GM06990 (cell line): ENCODE results near the gene DSC1.

ENCODE experiments used
- DNase-seq: peaks from one replicate; pipeline ENCODE4 v3.0.0-alpha.2; 2011; ENCODE audit not compliant: insufficient read length; ENCODE audit errors: extremely low read depth
- H3K27me3 ChIP-seq: replicated peaks from 2 replicates; pipeline ENCODE4 v1.6.0; 2011; ENCODE audit warnings: low read length; ENCODE audit not compliant: control insufficient read depth, insufficient read depth
- H3K36me3 ChIP-seq: 2 replicates; pipeline ENCODE4 v1.5.1; 2011; ENCODE audit warnings: low read length; ENCODE audit not compliant: control insufficient read depth, insufficient read depth
- H3K4me3 ChIP-seq: replicated peaks from 2 replicates; pipeline ENCODE4 v1.5.1; 2011; ENCODE audit warnings: low read depth, mild to moderate bottlenecking, control low read depth, low read length
- TF ChIP-seq, protein P1 (sequence below): IDR thresholded peaks from 2 replicates; pipeline ENCODE4 v1.5.1; 2011; ENCODE audit warnings: low read length, control low read depth, mild to moderate bottlenecking, inconsistent platforms; ENCODE audit not compliant: insufficient read depth, poor library complexity, severe bottlenecking

DSC1 gene

DNA sequence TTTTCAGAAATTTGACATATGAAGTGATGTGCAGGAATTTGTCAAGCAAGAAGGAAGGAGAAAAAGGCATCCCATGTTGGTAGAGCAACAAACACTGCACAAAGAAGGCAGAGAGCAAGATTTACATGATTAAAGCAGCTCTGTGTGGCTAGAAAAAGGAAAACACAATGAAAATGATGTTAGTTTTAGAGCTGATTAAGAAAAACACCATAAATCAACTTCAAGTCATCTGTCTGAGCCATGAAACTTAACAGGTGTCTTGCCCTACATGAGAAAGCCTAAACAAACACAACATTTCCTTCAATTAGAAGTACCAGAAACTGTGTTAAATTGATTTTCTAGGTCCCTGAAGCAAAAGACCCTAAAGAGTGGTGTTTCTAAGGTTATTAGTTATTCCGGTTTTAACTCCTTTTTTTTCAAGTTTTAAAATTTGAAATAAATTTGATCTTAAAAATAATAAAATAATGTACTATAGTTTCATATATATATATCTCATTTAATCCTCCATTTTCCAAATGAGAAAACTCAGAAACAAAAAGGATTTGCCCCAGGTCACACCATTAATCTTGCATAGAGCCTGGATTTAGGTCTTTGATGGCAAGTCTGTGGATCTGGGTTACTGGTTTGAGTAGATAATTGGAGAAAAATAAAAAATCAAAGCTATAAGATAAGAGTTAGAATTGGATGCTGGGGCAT is 8.6 kb upstream of the DSC1 start:
- Histone ChIP-seq H3K27me3 (no peaks in the 10 kb centered on the region), H3K4me3 (no peak overlapping the region), H3K36me3 (no peaks in the 10 kb centered on the region)
- TF ChIP-seq, protein P1, sequence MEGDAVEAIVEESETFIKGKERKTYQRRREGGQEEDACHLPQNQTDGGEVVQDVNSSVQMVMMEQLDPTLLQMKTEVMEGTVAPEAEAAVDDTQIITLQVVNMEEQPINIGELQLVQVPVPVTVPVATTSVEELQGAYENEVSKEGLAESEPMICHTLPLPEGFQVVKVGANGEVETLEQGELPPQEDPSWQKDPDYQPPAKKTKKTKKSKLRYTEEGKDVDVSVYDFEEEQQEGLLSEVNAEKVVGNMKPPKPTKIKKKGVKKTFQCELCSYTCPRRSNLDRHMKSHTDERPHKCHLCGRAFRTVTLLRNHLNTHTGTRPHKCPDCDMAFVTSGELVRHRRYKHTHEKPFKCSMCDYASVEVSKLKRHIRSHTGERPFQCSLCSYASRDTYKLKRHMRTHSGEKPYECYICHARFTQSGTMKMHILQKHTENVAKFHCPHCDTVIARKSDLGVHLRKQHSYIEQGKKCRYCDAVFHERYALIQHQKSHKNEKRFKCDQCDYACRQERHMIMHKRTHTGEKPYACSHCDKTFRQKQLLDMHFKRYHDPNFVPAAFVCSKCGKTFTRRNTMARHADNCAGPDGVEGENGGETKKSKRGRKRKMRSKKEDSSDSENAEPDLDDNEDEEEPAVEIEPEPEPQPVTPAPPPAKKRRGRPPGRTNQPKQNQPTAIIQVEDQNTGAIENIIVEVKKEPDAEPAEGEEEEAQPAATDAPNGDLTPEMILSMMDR = no peak
- no peak for DNase-seq

DNA sequence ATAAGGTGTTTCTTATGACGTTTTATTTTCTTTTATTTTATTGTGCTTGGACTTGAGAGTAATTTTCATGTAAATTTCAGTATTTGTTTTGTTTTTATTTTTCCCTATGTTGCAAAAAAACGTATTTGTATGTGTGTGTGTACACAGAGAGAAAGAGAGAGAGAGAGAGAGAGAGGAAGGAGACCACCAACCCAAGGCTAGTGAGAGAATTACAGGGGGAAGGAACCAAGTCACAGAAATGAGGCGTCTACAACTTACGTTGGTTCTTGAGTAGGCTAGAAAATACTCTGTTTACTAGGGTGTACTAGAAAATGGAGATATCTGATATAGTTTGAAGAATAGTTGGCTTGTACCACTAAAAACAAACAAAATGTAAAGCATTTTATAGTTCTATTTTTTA is 7.7 kb upstream of the DSC1 start:
- Histone ChIP-seq H3K27me3 (no peaks in the 10 kb centered on the region), H3K4me3 (no peak overlapping the region), H3K36me3 (no peaks in the 10 kb centered on the region)
- DNase-seq = no peak
- TF ChIP-seq, protein P1 = no peak

DNA sequence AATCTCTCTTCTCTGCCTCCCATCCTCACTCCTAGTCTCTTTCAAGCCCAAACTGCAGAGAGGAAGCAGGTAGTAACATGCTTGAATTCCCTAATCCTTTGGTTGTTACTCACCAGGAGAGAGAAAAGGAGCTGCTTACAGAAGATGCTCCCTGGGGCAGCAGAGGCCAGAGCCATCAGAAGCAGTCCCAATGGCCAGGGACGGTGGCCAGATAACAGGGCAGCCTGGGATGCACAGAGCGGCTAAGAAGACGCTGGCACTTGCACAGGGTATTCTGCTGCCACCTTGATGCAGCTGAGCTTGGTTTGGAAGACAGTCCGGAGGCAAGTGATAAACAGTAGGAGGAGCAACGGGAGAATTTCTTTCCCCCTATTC is 250 bp downstream of the DSC1 start:
- DNase-seq = no peak
- no peaks in the 10 kb centered on the region for H3K27me3 ChIP-seq
- TF ChIP-seq, protein P1 = no peak
- H3K4me3 ChIP-seq = no peak overlapping the region
- H3K36me3 ChIP-seq = no peaks in the 10 kb centered on the region

DNA sequence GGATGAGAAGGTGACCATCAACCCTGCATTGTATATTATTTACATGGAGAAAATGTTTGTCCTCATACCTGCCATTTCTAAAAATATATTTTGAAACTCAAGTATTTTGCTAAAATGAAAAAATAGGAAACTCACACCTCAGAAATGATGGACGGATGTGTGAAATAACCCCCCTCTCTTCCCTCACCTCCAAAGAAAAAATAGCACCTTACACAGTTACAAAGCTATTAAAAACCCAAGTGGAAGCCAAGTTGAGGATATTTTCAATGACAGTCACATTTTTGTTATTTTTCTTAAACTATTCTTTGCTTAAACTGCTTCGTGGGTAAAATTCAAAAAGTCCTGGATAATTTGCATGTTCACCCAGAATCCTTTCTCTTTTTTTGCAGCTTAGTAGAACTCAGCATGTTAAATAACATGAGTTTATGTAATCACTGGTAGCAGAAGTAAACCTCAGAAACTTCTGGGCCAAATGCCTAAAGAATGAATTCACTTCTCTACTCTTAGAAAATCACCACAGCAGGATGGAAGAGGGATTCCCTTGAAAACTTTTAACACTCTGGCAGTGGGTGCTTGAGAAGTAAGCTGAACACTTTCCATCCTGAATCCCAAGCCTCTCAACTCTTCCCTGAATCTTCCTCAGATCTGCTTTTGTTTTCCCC is 768 bp downstream of the DSC1 start:
- TF ChIP-seq, protein P1 = no peak
- H3K4me3 ChIP-seq = no peak overlapping the region
- no peak for DNase-seq
- H3K27me3 ChIP-seq = no peaks in the 10 kb centered on the region
- no peaks in the 10 kb centered on the region for H3K36me3 ChIP-seq

DNA sequence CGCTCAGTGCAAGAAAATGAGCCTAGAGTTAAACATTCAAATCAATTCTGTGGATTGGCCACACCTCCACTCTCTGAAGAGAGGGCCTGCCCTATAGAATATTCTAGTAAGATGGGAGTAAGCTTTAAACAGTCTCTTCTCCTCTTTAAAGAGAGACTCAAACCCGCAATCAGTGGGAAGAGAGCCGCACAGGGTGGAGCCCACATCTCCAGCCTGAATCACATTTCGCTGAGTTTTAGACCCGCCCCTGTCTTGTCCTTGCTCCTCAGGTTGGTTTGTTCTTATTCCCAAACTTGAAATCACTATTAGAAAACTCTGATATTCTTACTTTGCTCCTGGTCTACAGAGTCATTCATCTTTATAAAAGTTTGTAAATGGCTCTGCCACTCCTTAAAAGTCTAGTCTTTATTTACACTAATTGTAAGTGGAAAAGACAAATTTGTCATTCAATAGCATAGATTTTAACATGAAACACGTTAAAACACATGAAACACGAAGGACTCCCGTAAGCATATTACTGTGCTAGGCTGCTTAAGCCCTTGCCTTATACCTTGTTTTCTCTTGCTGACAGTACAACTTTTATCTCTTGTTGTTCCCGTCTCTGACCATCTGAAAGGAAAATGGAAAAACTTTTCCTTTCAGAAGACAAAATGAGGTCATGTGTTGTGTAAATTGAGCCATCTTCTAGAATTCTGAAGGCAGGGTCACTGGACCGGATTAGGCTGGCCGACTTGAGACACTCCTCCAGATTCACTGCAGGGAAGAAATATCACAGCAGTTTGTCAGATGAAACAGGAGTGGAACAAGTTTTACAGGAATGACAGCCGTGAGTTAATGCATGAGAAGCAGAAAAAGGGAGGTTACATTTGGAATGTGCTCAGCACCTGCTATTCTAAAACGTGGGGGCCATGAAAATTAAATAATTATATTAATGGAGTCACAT is 5.6 kb downstream of the DSC1 start:
- Histone ChIP-seq H3K4me3 (no peak overlapping the region), H3K27me3 (no peaks in the 10 kb centered on the region), H3K36me3 (no peaks in the 10 kb centered on the region)
- DNase-seq = no peak
- TF ChIP-seq, protein P1 = no peak
